Trophoblast cell (in vitro differentiated cells and primary cell): ENCODE measurements around the gene PROSER3.

Source experiments
- DNase-seq, 2 donors: peaks; one replicate each; pipeline ENCODE4 v3.0.0-alpha.2; 2016
- H2AFZ ChIP-seq: 2 replicates; pipeline ENCODE4 v1.6.1; 2013; ENCODE audit warnings: low read length, moderate library complexity, mild to moderate bottlenecking; ENCODE audit not compliant: insufficient read depth, poor library complexity
- H2AK5ac ChIP-seq: 2 replicates; pipeline ENCODE4 v1.6.1; 2013; ENCODE audit warnings: mild to moderate bottlenecking, low read length
- H2BK120ac ChIP-seq: 2 replicates; pipeline ENCODE4 v1.6.1; 2013; ENCODE audit warnings: low read length, mild to moderate bottlenecking, moderate library complexity; ENCODE audit not compliant: insufficient read depth, poor library complexity
- H2BK12ac ChIP-seq: 2 replicates; pipeline ENCODE4 v1.6.1; 2013; ENCODE audit warnings: mild to moderate bottlenecking, low read length, moderate library complexity
- H2BK5ac ChIP-seq: 2 replicates; pipeline ENCODE4 v1.6.1; 2013; ENCODE audit warnings: low read length, low read depth, moderate library complexity, mild to moderate bottlenecking; ENCODE audit not compliant: poor library complexity
- H3K14ac ChIP-seq: 2 replicates; pipeline ENCODE4 v1.6.1; 2013; ENCODE audit warnings: mild to moderate bottlenecking, low read length
- H3K18ac ChIP-seq: 2 replicates; pipeline ENCODE4 v1.6.1; 2013; ENCODE audit warnings: mild to moderate bottlenecking, low read length
- H3K23ac ChIP-seq: 2 replicates; pipeline ENCODE4 v1.6.1; 2013; ENCODE audit warnings: low read length
- H3K27ac ChIP-seq: 2 replicates; pipeline ENCODE4 v1.5.1; 2013; ENCODE audit warnings: low read depth, mild to moderate bottlenecking, inconsistent platforms, low read length, moderate library complexity
- H3K27me3 ChIP-seq: 2 replicates; pipeline ENCODE4 v1.6.1; 2013; ENCODE audit warnings: inconsistent platforms, mild to moderate bottlenecking, low read length, moderate library complexity; ENCODE audit not compliant: insufficient read depth
- H3K36me3 ChIP-seq, 2 experiments: 1 replicate in 1 of 2; 2 replicates in 1 of 2; pipeline ENCODE4 v1.6.1; 2013; ENCODE audit warnings: low read length in 2 of 2, mild to moderate bottlenecking in 2 of 2, moderate library complexity in 1 of 2; ENCODE audit not compliant: insufficient read depth in 2 of 2, control insufficient read depth in 1 of 2
- H3K4ac ChIP-seq: 2 replicates; pipeline ENCODE4 v1.6.1; 2013; ENCODE audit warnings: low read depth, mild to moderate bottlenecking, low read length, moderate library complexity
- H3K4me1 ChIP-seq, 2 experiments: 1 replicate in 1 of 2; 2 replicates in 1 of 2; pipeline ENCODE4 v1.6.1; 2013; ENCODE audit warnings: low read length in 2 of 2, mild to moderate bottlenecking in 2 of 2, moderate library complexity in 1 of 2; ENCODE audit not compliant: insufficient read depth in 2 of 2, control insufficient read depth in 1 of 2
- H3K4me2 ChIP-seq: 2 replicates; pipeline ENCODE4 v1.6.1; 2013; ENCODE audit warnings: inconsistent platforms, mild to moderate bottlenecking, low read length, moderate library complexity
- H3K4me3 ChIP-seq: 2 replicates; pipeline ENCODE4 v1.5.1; 2013; ENCODE audit warnings: mild to moderate bottlenecking, low read depth, low read length, inconsistent platforms
- H3K79me1 ChIP-seq: one replicate; pipeline ENCODE4 v1.6.1; 2013; ENCODE audit warnings: low read length
- H3K79me2 ChIP-seq: 2 replicates; pipeline ENCODE4 v1.6.1; 2013; ENCODE audit warnings: low read length, mild to moderate bottlenecking; ENCODE audit not compliant: control insufficient read depth, insufficient read depth, poor library complexity
- H3K9ac ChIP-seq: 2 replicates; pipeline ENCODE4 v1.6.1; 2013; ENCODE audit warnings: mild to moderate bottlenecking, low read length
- H3K9me3 ChIP-seq: 2 replicates; pipeline ENCODE4 v1.6.1; 2013; ENCODE audit warnings: low read depth, mild to moderate bottlenecking, control low read depth, inconsistent platforms, low read length; ENCODE audit not compliant: insufficient read depth
- H4K12ac ChIP-seq: 2 replicates; pipeline ENCODE4 v1.6.1; 2013; ENCODE audit warnings: low read depth, mild to moderate bottlenecking, low read length, moderate library complexity
- H4K8ac ChIP-seq: 2 replicates; pipeline ENCODE4 v1.6.1; 2013; ENCODE audit warnings: low read depth, mild to moderate bottlenecking, low read length, moderate library complexity
- H4K91ac ChIP-seq: one replicate; pipeline ENCODE4 v1.6.1; 2013; ENCODE audit warnings: low read depth, mild to moderate bottlenecking, low read length, moderate library complexity
- WGBS: extraction: QIAGEN DNeasy Blood & Tissue Kit; methylation state at CpG from one replicate; pipeline ENCODE4 v1.1.7; 2013; ENCODE audit warnings: missing lambda C conversion rate; ENCODE audit not compliant: insufficient read length, insufficient coverage; ENCODE audit errors: extremely low coverage; 5-methylcytosine and 5-hydroxymethylcytosine counted together

PROSER3 gene

DNA sequence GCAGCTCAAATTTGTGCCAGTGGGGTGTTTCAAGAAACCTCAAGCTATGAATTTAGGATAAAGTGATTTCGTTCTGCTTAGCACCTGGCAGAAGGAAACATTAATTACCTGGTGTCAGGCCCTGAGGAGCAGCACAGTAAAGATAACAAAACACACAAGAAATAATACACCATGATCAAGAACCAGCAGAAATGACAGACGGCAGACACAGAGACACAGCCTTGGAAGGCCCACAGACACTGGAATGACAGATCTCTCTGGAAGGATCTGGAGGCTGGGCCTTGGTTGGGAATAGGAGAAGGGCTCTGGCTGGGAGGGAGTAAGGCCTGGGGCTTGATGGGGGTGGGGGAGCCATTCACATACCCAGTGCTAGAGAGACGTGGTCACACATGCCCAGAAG lies 43.9 kb downstream of the PROSER3 start:
- H3K4me2 ChIP-seq: no peak overlapping the region

GRCh38 chr19:35805526-35806102 lies 47.6 kb downstream of the PROSER3 start:
- H3K4me1 ChIP-seq: no peaks in the 10 kb centered on the region
- no peak overlapping the region for H4K91ac ChIP-seq
- H3K9me3 ChIP-seq: peaks cover 4% of the 10 kb centered on the region
- WGBS: no CpG with 5 or more reads among the region's 5 CpGs
- no peak overlapping the region for H3K4me3 ChIP-seq
- no peak overlapping the region for H3K9ac ChIP-seq
- H4K8ac ChIP-seq: no peak overlapping the region
- no peak overlapping the region for H2BK5ac ChIP-seq
- no peaks in the 10 kb centered on the region for H3K36me3 ChIP-seq
- no peak overlapping the region for H2BK120ac ChIP-seq
- no peak overlapping the region for H2AK5ac ChIP-seq
- H3K4ac ChIP-seq: no peak overlapping the region
- H2BK12ac ChIP-seq: no peak overlapping the region
- H3K27ac ChIP-seq: no peak overlapping the region
- no peak overlapping the region for H3K23ac ChIP-seq
- H3K79me2 ChIP-seq: no peaks in the 10 kb centered on the region
- no peak for DNase-seq
- H3K14ac ChIP-seq: no peak overlapping the region
- no peak overlapping the region for H4K12ac ChIP-seq
- no peaks in the 10 kb centered on the region for H3K79me1 ChIP-seq
- no peak overlapping the region for H2AFZ ChIP-seq
- no peak overlapping the region for H3K4me2 ChIP-seq
- no peaks in the 10 kb centered on the region for H3K27me3 ChIP-seq
- no peak overlapping the region for H3K18ac ChIP-seq

More for the DNA sequence above, 43.9 kb downstream of the PROSER3 start:
- Histone ChIP-seq H2BK120ac (no peak overlapping the region), H3K79me2 (no peaks in the 10 kb centered on the region), H3K27ac (no peak overlapping the region), H4K12ac (no peak overlapping the region), H3K4me3 (no peak overlapping the region), H3K18ac (no peak overlapping the region), H3K23ac (no peak overlapping the region), H2BK12ac (no peak overlapping the region), H4K8ac (no peak overlapping the region), H3K36me3 (no peaks in the 10 kb centered on the region), H2AK5ac (no peak overlapping the region), H3K14ac (no peak overlapping the region), H3K4ac (no peak overlapping the region), H2BK5ac (no peak overlapping the region), H3K4me1 (peaks cover 0 to 3% of the 10 kb centered on the region in 2 experiments), H2AFZ (no peak overlapping the region), H3K27me3 (peaks cover 6% of the 10 kb centered on the region), H3K9me3 (peaks cover 4% of the 10 kb centered on the region), H4K91ac (no peak overlapping the region), H3K79me1 (no peaks in the 10 kb centered on the region), H3K9ac (no peak overlapping the region)
- WGBS: no CpG with 5 or more reads among the region's 3 CpGs
- DNase-seq: no peak

- Histone ChIP-seq H2BK12ac (no peak overlapping the region), H3K18ac (no peak overlapping the region), H3K79me1 (no peaks in the 10 kb centered on the region), H3K4me3 (no peak overlapping the region), H3K4me2 (no peak overlapping the region), H3K14ac (no peak overlapping the region), H4K8ac (no peak overlapping the region), H2BK5ac (no peak overlapping the region), H4K12ac (no peak overlapping the region), H3K79me2 (no peaks in the 10 kb centered on the region), H3K27ac (no peak overlapping the region), H3K9me3 (peaks cover 4% of the 10 kb centered on the region), H3K4ac (no peak overlapping the region), H3K9ac (no peak overlapping the region), H3K23ac (no peak overlapping the region), H3K36me3 (no peaks in the 10 kb centered on the region), H2AK5ac (no peak overlapping the region), H3K4me1 (no peaks in the 10 kb centered on the region), H2AFZ (no peak overlapping the region), H2BK120ac (no peak overlapping the region), H3K27me3 (no peaks in the 10 kb centered on the region), H4K91ac (no peak overlapping the region)
- DNase-seq: no peak
- no CpG with 5 or more reads among the region's 18 CpGs for WGBS
These were observed 48.6 kb downstream of the PROSER3 start for GRCh38 chr19:35806597-35806996.

DNA sequence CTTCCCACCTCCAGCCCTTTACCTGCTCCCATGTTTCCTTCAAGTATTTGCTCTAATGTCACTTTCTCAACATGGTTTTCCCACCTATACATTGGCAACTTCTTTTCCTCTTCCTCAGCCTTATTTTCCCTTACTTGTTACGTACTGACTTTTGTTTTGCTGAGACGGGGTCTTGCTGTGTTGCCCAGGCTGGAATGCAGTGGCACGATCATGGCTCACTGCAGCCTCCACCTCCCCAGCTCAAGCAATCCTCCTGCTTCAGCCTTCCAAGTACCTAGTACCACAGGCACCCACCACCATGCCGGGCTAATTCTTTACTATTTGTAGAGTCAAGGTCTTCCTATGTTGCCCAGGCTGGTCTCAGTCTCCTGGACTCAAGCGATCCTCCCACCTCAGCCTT lies 49.7 kb downstream of the PROSER3 start:
- DNase-seq: no peak
- no peak overlapping the region for H4K91ac ChIP-seq
- no peak overlapping the region for H3K4me3 ChIP-seq
- H2AFZ ChIP-seq: no peak overlapping the region
- H3K4ac ChIP-seq: no peak overlapping the region
- no peak overlapping the region for H3K14ac ChIP-seq
- H4K8ac ChIP-seq: no peak overlapping the region
- H2BK5ac ChIP-seq: no peak overlapping the region
- H3K9ac ChIP-seq: no peak overlapping the region
- no peak overlapping the region for H3K23ac ChIP-seq
- H2AK5ac ChIP-seq: no peak overlapping the region
- no peaks in the 10 kb centered on the region for H3K36me3 ChIP-seq
- H3K9me3 ChIP-seq: peaks cover 3% of the 10 kb centered on the region
- no peaks in the 10 kb centered on the region for H3K4me1 ChIP-seq
- no peak overlapping the region for H2BK12ac ChIP-seq
- no peak overlapping the region for H4K12ac ChIP-seq
- no peak overlapping the region for H2BK120ac ChIP-seq
- H3K27me3 ChIP-seq: no peaks in the 10 kb centered on the region
- H3K79me2 ChIP-seq: no peaks in the 10 kb centered on the region
- no peak overlapping the region for H3K18ac ChIP-seq
- no peaks in the 10 kb centered on the region for H3K79me1 ChIP-seq
- WGBS: no CpG with 5 or more reads among the region's 5 CpGs
- no peak overlapping the region for H3K27ac ChIP-seq
- no peak overlapping the region for H3K4me2 ChIP-seq
